Hepatocyte (in vitro differentiated cells): Measurements from ENCODE around the gene EYS.

Experiments used
- CTCF ChIP-seq: fragments of 200-600 bp; sonication (generic); IDR thresholded peaks from 2 replicates; pipeline ENCODE4 v1.5.1; 2016; ENCODE audit warnings: antibody characterized with exemption, mild to moderate bottlenecking; ENCODE audit not compliant: poor library complexity
- EZH2 ChIP-seq: fragments of 200-600 bp; sonication (generic); IDR thresholded peaks from 2 replicates; pipeline ENCODE4 v1.6.1; 2016; ENCODE audit warnings: antibody characterized with exemption, mild to moderate bottlenecking, borderline replicate concordance
- EZH2phosphoT487 ChIP-seq: fragments of 200-600 bp; sonication (generic); IDR thresholded peaks from one replicate; pipeline ENCODE4 v1.6.1; 2018; ENCODE audit warnings: antibody characterized with exemption, mild to moderate bottlenecking, low read depth, moderate library complexity; ENCODE audit not compliant: unreplicated experiment, severe bottlenecking

DNA sequence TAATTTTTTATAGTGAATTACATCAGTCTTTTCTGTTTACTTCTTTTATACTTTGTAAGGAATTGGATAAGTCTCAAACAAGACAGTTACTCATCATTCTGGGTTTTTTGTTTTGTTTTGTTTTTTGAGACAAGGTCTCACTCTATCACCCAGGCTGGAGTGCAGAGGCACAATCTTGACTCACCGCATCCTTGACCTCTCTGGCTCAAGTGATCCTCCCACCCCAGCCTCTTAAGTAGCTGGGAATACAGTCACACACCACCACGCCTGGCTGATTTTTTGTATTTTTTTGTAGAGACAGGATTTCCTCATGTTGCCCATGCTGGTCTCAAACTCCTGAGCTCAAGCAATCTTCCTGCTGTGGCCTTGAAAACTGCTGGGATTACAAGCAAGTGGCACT, 524.3 kb downstream of the EYS start:
- TF ChIP-seq EZH2, result no peak
- no peak for TF ChIP-seq CTCF
- TF ChIP-seq EZH2phosphoT487, result no peak
